ENCODE results near the gene SERTM1.

SERTM1 gene

DNA sequence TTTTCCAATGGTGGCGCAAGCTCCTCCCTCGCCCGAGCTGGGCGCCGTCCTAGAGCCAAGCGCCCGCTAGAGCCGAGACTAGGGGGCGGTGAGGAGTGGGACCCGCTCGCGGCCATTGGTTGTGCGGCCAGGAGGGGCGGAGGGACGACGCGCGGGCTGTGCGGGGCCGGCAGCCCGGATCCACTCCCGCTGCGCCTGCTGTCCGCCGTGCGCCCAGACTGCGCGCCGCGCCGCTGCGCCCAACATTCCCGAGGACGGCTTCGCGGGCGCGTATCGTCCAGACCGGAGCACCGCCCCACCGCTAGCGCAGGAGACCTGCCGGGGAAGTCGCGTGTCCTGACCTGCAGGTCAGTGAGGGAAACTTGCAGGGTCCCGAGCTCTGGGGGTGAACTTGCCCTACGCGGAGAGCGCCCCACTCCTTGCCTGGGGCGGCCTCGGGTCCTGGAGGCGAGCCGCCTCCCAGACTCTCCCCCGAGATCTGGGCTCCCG lies at the start of gene SERTM1:
SERTM1 (plus strand) TSS at position 183 of the 489 bp plus-strand sequence. CDS start 21,059 bp downstream, outside the sequence.
- no peak for DNase-seq

DNA sequence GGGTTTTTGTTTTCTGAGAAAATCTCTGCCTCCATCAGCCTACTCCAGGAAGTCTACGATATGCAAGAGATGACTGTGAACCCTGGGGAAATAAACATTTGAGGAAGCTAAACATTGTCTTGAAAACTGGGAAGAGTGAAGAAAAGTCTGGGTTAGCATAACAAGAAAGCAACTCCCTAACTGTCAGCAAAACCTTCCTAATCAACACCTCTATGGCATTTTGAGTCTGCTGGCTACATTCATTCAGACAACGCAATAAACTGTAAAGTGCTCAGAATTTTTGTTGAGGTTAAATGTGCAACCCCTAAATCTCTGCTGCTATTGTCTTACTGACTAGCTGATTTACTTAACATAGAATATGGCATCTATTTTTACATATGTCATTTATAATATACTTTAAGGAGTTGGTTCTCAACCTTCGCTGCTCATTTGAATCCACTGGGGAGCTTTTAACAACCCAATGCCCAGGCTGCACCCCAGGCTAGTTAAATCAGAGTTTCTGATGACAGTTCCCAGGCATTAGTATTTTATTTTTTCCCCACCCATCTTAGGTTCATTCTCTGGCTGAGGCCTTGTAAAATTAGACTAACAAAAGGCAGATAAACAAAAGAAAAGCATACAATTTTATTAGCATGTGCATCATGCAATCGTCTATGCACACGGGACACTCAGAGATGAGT lies 45.3 kb upstream of the SERTM1 start:
- no peak for DNase-seq

DNA sequence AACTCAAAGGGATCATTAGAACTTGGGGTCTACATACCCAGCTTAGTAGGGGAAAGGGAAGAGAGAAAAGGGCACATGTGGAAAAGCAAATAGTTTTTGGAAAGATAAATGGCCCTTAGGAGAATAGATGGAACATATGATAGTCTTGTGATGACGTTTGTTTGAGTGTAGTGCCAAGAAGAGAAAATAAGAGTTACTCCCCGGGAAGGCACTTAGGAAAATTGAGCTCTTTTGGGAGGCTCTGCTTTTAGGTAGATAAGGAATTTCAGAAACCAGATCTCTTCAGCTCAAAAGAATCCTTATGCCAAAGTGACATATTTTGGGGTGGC lies 44.8 kb upstream of the SERTM1 start:
- DNase-seq, result no peak

DNA sequence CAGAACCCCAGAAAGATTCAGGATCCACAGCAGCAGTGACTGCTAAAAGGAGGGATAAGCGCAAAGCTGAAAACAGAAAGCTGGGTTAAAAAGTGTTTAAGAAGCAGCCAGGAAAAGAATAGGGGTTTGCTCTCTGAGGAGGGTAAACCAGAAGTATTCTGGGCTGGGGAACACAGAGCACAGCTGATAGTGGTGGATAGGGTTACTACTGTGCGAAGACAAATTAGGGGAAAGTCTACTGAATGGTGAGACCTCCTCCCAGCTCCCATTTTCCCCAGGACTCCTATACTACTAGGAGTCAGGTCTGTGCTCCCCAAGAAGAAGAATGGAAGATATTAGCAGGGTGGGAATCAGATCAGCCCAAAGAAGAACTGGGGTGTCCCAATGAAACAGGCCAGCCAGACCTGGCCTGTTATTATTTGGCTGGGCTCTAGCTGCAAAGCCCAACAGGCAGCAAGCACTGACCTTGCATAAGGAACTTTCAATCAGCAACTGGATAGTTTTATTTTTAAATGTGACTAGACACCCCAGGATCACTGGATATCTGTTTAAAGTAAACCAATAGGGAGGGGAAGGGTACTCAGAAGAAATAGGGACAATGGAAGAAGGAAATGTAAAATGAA lies 43.5 kb upstream of the SERTM1 start:
- DNase-seq, result no peak

DNA sequence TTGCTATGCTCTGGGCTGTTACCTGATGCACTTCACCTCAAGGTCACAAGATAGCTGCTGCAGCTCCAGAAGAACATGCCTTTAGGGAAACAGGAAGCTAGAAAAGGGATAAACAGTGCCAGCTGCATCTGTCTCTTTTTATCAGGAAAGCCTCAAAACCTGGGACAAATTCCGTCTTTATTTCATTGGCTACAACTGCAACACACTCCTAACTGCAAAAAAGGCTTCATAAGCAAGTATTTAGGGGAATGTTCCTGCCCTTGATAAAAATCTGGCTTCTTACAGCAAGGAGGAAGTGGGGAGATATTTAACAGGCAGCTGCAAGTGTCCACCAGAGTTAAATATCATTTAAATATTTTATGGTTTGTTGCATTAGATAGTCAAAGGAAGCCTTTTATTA lies 34.2 kb upstream of the SERTM1 start:
- no peak for DNase-seq

DNA sequence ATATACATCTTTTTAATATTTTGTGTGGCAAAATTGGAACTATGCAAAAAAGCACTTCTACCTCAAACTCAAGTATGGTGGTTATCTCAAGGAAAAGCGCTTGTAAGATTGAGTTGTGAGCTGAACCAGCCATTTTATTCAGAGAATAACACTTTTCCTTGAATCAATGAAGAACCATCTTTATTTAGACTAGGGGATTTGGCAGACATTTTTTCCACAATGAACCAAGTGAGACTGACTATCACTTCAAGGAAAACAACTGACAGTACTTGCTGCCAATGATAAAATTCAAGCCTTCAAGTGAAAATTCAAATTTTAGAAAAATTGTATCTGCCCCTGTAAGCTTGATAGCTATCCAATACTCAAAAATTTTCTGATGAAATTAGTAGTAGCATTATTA lies 23.2 kb upstream of the SERTM1 start:
- DNase-seq, result no peak

DNA sequence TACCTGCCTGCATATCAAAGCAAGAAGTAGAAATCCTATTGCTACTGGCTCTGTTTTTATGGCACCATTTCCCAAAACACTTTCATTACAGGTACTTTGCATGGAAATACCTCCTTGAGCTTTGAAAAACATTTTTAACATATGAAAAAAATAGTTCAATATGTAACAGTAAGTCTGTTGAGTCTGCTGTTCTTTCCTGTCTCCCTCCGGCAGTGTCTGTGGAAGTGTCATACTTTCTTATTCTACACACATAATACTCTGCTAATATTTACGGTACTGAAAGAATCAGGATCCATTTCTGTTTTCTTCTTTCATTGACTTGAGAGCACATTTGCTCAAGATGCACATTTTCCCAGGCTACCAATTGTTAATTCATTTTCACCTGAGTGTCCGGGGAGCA lies 8.2 kb upstream of the SERTM1 start:
- DNase-seq, result no peak

DNA sequence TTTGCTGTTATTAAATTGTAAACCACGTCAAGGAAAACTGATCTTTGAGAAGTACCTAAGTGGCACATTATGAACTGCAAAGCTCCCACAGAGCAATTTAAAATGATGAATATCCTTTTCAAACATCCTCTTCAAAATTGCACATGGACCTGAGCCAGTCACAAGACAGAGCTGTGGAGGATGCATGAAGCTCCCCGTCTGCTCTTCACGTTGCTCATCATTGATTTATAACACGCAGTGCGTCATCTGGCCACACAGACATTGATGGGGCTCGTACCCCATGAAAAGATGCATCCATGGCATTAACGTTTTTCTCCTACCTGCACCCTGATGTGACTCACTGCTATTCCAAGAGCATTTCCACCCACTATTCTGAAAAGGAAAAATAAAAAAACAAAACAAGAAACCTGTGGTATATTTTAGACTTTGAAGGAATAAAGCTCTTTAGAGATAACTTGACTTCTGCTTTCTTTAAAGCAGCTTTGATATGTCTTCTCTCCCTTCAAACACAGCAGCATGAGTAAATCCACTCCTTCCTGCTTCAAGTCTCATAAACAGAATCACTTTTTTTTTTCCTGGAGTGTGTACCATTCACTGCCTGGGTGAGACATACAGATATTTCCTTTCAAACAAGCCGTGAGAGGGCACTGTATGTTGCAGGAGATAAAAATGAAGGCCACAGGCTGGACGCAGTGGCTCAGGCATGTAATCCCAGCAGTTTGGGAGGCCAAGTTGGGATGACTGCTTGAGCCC lies 7.2 kb upstream of the SERTM1 start:
- DNase-seq, result no peak

DNA sequence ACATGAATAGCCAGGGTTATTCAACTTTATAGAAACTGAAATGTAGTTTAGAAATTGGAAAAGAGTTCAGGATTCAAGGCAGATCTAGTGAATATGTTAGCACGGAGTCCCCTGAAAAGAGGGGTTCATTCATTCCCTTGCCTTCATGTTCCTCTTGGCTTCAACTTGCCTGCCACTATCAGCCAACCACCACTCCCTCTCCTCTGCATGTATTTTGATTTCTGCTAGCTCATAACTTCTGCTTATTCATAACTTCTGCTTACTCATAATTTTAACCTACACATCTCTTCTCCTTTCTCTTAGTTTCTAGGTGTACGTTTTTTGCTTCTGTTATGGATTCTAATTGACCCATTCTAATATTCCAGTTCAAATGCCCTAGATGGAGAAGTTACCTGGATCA lies 5.5 kb upstream of the SERTM1 start:
- DNase-seq, result no peak

DNA sequence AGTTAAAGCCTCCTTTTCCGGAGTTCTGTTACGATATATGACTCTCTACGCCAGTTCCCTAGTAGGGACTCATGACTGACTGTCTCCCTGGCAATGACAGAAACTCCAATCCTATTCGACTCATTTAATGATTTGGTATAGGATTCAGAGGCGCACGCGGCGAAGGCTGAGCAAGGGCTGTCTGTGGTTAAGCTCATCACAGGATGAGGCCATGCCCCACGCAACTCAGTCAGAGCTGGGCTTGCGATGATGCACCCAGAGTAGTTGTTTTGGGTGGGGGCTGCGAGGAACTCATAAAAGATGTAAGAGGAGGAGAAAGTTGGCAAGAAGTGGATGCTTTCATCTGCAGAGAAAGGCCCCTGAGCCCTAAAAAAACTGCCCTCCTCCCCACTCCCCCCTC lies 468 bp upstream of the SERTM1 start:
- no peak for DNase-seq

DNA sequence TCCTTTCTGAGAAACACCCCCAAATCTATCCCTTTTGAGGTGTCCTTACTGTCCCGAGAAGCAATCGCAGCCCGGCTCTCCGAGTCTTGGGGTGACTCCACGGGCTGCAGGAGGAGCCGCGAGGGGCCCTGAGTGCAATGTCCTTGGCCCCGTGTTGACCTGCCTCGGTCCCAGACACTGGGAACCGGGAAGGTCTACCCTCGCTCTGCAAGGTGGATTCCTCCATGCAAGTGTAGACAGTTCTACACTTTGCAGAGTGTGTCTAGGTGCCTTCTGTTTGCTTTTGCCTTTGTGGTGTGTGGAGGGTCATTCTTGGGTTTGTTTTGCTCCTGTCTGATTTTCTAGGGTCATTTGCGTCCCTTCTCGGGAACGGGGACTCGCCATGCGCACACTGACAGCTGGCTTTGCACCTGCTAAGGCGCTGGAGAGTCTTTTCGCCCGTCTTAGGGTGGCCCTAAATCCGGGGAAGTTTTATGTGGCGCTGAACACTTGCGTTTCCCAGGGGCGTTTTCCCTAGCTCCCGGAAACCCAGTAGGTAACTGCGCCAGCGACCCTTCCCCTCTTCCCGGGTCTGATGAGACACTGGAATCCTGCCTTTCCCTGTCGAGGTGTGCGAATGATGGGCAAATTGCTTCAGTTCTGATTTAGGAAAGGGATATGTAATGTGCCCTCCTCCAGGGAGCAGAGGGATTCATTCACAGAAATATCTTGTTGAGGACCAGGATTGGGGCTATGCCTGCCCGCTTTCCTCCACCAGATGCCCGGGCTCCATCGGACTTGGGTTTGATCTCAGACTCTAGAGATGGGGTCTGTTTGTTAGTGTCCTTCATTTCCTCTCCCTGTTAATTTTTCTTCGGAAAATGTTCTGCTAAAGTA lies 755 bp downstream of the SERTM1 start:
- DNase-seq, result no peak

DNA sequence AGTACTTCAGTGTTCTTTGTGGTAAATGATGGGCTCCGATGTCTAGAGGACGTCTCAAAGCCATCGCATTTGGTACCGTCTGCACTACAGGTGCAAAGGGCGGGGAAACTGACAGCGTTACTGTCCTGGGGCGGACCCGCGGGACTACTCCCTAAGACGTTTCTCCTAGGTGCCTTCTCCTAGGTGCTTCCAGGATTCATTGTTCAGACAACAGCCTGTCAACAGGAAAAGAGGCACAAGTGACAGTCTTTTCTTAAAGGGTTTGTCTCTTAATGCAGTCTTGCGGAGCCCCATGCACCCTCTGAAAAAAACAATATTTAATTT lies 1.4 kb downstream of the SERTM1 start:
- DNase-seq, result no peak

DNA sequence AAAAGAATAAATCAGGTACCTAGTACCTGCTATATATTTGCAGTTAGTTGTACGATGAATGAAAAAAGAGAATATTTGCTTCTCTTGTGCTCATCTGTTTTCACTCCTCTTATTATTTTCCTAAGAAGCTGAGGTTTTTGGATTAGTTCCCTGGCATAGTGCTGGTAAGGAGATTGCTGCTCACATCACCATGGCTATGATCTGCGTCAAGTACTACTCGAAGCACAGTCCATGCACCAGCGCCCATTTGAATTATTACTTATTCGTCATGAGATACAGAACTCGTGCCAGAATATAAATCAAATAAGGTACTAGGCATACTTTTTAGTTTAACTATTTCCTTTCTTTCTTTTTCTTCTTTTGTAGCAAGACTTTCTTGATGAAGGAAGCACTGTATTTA lies 7.1 kb downstream of the SERTM1 start:
- DNase-seq, result no peak

DNA sequence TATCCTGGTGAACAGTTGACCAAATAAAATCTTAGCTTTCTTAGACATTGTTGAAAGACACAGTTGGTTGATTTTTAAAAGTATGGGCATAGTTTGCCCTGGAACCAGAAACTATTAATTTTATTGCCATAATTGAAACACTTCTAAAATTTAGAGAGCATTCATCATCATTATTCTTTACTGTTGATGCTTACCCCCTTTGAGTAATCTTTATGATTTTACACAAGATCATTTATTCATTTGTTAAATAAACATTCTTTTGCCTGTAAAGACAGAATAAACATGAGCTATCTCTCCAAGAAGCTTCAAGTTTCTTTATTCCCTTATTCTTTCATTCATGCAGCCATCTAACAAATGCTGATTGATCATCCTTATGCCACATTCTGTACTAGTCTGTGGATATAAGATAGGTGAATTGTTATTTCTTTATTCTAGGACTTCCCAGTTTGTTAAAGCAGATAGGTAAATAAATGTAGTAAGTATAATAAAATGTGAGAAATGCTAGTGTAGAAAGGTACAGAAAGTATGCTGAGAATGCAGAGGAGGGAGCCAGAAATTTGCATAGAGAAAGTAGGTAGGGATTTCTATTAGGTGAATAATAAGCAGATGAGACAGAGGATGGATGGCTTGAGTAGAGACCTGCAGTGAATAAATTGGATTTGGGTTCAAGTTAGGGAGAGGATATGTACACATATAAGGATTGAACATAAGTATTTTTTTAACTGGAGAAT lies 8.2 kb downstream of the SERTM1 start:
- no peak for DNase-seq

DNA sequence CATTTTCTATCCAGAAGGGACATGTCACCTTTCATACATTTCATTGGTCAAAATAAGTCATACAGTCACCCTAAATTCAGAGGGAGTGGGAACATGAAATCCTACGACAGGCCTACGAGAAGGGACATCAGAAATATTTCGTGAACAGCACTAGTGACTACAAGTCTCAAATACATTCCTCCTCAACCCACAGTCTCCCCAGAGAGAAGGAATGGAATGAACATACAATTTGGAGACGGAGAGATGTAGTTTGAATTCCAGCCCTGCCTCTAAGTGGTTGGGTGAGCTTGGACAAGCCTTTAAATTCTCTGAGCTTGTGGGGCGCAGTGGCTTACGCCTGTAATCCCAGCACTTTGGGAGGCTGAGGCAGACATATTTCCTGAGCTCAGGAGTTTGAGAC lies 9.9 kb downstream of the SERTM1 start:
- no peak for DNase-seq

DNA sequence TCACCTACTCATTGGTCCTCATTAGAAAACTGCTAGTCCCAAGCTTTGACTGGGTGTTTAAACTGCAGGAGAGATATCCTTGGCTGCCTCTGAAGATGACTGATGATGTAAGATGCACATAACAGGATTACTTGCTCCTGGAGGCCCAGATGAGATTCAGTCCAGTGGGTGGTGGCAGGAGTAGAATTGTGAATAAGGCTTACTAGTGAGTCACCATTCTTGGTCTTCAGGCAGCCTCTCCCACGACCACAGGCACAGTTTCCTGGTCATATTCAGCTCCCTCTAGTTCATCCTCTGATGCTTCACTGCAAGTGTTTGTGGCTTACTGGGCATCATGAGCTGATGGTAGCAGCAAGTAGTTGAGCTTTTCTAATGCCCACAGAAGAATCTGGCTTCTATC lies 12.1 kb downstream of the SERTM1 start:
- peak; percentile 28 for DNase-seq

DNA sequence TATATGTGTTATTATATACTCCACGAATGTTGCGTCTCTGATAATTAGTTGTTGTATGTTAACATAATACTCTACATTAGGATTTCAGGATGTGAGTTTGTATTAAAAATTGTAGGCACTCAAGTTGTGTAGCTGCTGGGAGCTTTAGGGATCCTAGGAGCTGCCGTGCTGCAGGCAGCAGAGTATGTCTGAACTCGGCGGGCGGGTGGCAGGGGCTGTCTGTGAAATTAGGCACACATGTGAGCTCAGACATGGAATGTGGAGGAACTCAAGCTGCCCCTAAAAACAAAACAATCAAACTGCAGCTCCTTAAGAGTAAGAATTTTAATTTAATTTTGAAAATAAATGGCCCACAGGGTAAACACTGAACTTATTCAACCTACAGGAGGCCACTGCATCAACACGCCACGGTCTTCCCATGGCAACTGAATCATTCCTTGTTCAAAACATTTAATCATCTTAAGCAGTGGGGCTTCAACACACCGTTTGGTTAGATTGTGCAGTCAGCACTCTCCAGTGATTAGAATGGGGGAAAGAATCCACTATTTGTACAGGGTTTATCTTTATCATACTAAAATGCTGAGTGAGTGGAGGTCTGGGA lies 22.7 kb downstream of the SERTM1 start:
- no peak for DNase-seq

DNA sequence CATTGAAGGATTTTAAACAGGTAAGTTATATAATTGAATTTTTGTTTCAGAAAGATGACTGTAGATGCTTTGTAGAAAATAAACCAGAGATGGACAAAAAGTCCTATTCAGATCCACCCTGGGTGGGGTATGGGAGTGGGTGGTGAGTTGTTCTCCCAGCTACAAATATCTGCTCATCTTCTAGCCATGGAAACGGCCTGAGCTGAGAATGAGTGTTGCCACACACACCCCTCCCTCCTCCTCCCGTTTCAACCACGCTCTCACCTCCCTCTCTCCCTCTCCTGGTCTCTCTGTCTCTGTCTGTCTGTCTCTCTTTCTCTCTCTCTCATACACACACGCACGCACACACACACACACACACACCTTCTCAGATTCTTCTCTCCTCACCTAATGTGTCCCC lies 26.4 kb downstream of the SERTM1 start:
- DNase-seq, result no peak

DNA sequence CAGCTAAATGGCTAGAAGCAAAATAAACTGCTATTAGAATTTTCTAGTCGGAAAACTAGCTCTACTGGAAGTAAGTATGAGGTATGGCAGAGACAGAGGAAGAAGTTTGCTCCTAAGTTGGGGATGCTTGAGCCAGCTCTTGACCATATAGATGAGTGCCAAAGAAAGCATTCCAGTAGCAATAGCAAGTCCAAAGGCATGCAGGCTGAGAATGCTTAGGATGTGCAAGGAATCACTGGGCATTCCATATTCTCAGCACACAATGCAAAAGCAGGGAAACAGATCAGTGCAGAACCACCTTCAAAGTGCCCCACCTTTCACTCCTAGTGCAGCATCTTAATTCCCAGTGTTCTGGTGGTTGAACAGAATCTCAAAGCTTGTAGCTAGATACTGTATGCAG lies 32.9 kb downstream of the SERTM1 start:
- DNase-seq, result peak; percentile 16

DNA sequence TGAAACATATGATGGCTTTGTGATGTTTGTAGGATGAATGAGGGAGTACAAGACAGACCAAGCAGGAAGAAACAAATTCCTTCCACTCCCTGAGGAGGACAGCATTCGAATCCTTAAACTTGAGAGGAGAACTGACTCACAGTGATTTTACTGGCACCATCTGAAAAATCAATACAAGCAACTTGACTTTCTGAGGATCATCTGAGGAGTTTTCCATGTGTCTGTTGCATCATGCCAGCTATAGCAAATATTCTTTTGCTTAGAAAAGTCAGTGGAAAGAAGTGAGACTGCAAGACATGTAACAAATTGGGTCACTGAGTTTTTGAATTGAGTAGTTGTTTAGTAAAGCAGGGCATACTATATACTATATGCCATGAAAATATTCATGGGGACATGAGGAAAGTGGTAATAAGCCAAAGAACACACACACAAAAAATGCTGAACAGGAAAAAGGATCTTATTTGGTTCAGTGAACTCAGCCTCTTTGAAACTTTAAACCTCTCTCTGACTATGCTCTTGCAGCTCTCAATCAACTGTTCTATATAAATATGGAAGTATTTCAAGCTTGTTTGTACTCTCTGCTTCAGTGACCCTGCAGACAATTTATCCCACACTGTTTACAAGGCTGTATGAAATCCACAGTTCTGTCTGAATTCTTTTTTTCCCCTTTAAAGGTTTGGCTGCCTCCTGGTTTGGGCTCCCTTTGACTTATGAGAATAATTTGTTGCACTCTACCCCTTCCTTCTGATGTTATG lies 35.5 kb downstream of the SERTM1 start:
- no peak for DNase-seq

DNA sequence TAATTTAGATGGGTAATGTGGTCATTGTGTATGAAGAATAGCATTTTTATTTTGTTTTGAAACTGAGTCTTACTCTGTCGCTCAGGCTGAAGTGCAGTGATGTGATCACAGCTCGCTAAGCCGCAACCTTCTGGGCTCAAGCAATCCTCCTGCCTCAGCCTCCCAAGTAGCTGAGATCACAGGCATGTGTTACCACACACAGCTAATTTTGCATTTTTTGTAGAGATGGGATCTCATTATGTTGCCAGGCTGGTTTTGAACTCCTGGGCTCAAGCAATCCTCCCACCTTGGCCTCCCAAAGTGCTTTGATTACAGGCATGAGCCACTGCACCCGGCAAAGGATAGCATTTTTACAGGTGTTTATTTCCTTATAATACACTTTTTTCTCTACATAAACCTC lies 36.6 kb downstream of the SERTM1 start:
- DNase-seq, result no peak

DNA sequence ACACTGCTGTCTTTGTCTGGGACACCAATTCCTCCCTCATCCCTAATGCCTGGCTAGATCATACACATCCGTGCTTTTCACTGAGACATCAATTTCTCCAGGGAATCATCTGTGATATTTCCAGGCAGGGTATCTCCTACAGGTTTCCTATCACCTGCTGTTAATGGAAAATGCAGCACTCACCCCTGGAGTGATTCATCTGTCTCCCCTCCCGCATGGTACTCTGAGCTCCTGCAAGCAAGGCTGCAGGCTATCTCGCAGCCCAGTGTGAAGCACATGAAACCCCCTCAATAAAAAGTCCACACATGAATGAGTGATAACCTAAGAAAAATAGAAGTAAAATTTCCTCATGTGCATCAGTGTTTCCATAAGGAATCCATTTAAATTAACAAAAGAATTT lies 38.5 kb downstream of the SERTM1 start:
- no peak for DNase-seq
